Skeletal muscle tissue (tissue), 4 donors: ENCODE measurements around the gene USF2. TPM values are rescaled to one million over a fixed set of nuclear protein-coding genes. Genes with fewer than 3 reads are reported as not detected.

ENCODE experiments used
- H3K27ac ChIP-seq: one replicate; pipeline ENCODE4 v1.7.0; 2013; ENCODE audit warnings: mild to moderate bottlenecking, low read depth, low read length, inconsistent platforms
- H3K27me3 ChIP-seq, 3 donors: one replicate each; pipeline ENCODE4 v1.7.0; 2013; ENCODE audit warnings: low read length in 3 of 3; ENCODE audit not compliant: control insufficient read depth in 3 of 3, insufficient read depth in 3 of 3
- H3K36me3 ChIP-seq, 3 donors: one replicate each; pipeline ENCODE4 v1.7.0; 2013; ENCODE audit warnings: low read length in 3 of 3; ENCODE audit not compliant: control insufficient read depth in 3 of 3, insufficient read depth in 3 of 3
- H3K4me1 ChIP-seq, 3 donors: one replicate each; pipeline ENCODE4 v1.7.0; 2013; ENCODE audit warnings: low read length in 3 of 3, mild to moderate bottlenecking in 3 of 3; ENCODE audit not compliant: control insufficient read depth in 3 of 3, insufficient read depth in 3 of 3
- H3K4me3 ChIP-seq, 3 donors: one replicate each; pipeline ENCODE4 v1.7.0; 2013; ENCODE audit warnings: low read length in 3 of 3
- H3K9ac ChIP-seq, 3 donors: one replicate each; pipeline ENCODE4 v1.7.0; 2013; ENCODE audit warnings: low read length in 3 of 3, mild to moderate bottlenecking in 3 of 3, moderate library complexity in 2 of 3, low read depth in 1 of 3
- H3K9me3 ChIP-seq, 3 donors: one replicate each; pipeline ENCODE4 v1.7.0; 2013; ENCODE audit warnings: low read length in 3 of 3; ENCODE audit not compliant: control insufficient read depth in 3 of 3
- total RNA-seq: library from RNA; depleted of rRNA; stranded (reverse); fragments of >200 nt; gene quantifications from one replicate; pipeline ENCODE4 v1.2.3, GENCODE V29; 2014
- donor health status: Osteomylitis.

Gene USF2
- total RNA-seq, 1 donor from 2014 or later = 24.5 TPM

- H3K36me3 ChIP-seq = no peaks in the 10 kb centered on the region
- H3K27ac ChIP-seq = no peak overlapping the region
- peaks cover 0 to 6% (median 0%) of the 10 kb centered on the region in 3 donors for H3K27me3 ChIP-seq
- no peak overlapping the region for H3K4me3 ChIP-seq
- H3K4me1 ChIP-seq = no peaks in the 10 kb centered on the region
- no peak overlapping the region for H3K9ac ChIP-seq
- H3K9me3 ChIP-seq = peaks cover 0 to 5% (median 0%) of the 10 kb centered on the region in 3 donors
These were observed 27.3 kb upstream of the USF2 start for GRCh38 chr19:35241417-35241816.

GRCh38 chr19:35246466-35247092 is 22.2 kb upstream of the USF2 start:
- H3K36me3 ChIP-seq = no peaks in the 10 kb centered on the region
- peaks cover 2 to 17% (median 6%) of the 10 kb centered on the region in 3 donors for H3K4me1 ChIP-seq
- no peak overlapping the region for H3K9ac ChIP-seq
- H3K9me3 ChIP-seq = no peaks in the 10 kb centered on the region
- H3K27me3 ChIP-seq = peaks cover 29 to 44% (median 32%) of the 10 kb centered on the region in 3 donors
- no peak overlapping the region for H3K4me3 ChIP-seq
- H3K27ac ChIP-seq = no peak overlapping the region

DNA sequence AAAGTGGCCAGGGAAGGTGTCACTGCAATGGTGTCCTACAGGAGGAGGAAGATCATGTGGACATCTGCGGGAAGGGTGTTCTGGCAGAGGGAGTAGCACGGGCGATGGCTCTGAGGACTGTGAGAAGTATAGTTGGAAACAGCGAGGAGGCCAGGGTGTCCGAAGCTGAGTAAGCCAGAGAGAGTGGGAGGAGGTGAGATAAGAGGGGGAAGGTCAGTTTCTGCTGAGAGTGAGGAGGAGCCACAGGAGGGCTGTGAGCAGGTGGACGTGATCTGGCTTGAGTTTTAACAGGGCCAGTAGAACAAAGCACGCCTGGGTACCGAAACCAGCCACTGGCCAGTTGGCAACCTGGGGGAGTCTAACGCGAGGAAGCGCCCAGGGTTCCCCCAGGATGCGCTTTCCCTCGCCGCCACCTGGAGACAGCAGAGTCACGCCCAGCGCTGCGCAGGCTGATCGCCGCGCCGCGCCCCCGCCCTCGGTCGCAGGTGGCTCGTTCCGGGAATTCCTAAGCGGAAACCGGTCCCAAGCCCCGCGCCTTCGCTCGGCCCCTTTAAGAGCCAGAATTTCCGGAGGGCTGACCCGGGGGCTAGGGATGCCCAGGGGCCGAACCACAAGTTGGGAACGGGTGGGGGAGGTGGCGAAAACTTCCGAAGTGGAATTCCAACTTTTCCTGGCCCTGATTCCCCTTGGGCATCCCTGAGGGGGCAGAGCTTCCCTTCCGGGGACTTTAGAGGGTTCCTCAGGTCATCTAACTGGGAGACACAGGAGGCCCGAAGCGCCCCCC is 21.0 kb upstream of the USF2 start:
- peaks cover 29 to 44% (median 33%) of the 10 kb centered on the region in 3 donors for H3K27me3 ChIP-seq
- no peaks in the 10 kb centered on the region for H3K9me3 ChIP-seq
- H3K27ac ChIP-seq = no peak overlapping the region
- H3K4me1 ChIP-seq = peaks cover 2 to 17% (median 6%) of the 10 kb centered on the region in 3 donors
- H3K4me3 ChIP-seq = peak overlapping the region; percentile 14 to 58 (median 52)
- H3K36me3 ChIP-seq = no peaks in the 10 kb centered on the region
- peak overlapping the region in 2 of 3 donors; percentile 32 to 51 for H3K9ac ChIP-seq

- Histone ChIP-seq H3K4me3 (peak within 1 kb of the TSS; percentile 52 to 66 (median 58)), H3K27ac (no peak within 1 kb of the TSS), H3K9me3 (no peaks in the 10 kb centered on the region), H3K27me3 (peaks cover 32 to 42% (median 35%) of the 10 kb centered on the region in 3 donors), H3K9ac (peak within 1 kb of the TSS; percentile 16 to 51 (median 32)), H3K36me3 (no peaks in the 10 kb centered on the region), H3K4me1 (peaks cover 2 to 17% (median 6%) of the 10 kb centered on the region in 3 donors)
These were observed 20.2 kb upstream of the USF2 start, which contains the start of gene LSR for GRCh38 chr19:35248310-35249145. Gene LSR, plus strand, starts transcription at chr19:35249002. Its CDS starts 21 bp downstream, at chr19:35249023.

DNA sequence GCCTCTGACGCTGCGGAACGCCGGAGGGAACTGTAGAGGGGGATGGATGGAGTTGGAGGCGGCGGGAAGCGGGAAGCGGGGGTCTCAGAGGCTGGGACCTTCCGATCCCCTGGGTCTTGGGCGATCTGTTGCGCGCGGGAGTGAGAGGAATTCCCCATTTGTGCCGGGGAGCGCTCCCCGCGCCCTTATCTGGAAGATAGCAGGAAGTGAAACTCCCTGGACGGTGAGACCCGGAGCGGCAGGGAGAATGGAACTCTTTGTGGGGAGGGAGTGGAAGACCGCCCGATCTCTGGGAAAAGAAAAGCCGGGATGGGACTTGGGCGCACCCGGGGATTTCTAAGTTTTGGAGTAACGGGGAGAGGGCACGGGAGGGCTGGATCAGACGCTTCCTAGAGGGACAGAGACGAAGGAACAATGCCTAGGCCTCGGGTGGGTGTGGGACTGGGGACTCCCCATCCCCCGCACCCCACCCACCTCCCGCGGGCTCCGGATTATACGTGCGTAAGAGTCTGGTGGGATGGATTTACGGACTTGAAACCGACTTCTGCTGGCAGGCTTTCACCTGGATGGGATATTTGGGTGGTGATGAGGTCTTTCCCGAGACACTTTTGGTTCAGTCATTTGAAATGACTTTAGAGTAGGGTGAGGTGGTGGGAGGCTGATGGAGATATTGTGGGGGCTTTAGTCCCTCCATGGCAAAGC is 19.5 kb upstream of the USF2 start:
- peaks cover 37 to 42% (median 39%) of the 10 kb centered on the region in 3 donors for H3K27me3 ChIP-seq
- peak overlapping the region in 1 of 3 donors; percentile 16 for H3K9ac ChIP-seq
- no peaks in the 10 kb centered on the region for H3K9me3 ChIP-seq
- peak overlapping the region; percentile 52 to 58 (median 56) for H3K4me3 ChIP-seq
- H3K27ac ChIP-seq = no peak overlapping the region
- H3K4me1 ChIP-seq = peaks cover 2 to 17% (median 6%) of the 10 kb centered on the region in 3 donors
- H3K36me3 ChIP-seq = no peaks in the 10 kb centered on the region

DNA sequence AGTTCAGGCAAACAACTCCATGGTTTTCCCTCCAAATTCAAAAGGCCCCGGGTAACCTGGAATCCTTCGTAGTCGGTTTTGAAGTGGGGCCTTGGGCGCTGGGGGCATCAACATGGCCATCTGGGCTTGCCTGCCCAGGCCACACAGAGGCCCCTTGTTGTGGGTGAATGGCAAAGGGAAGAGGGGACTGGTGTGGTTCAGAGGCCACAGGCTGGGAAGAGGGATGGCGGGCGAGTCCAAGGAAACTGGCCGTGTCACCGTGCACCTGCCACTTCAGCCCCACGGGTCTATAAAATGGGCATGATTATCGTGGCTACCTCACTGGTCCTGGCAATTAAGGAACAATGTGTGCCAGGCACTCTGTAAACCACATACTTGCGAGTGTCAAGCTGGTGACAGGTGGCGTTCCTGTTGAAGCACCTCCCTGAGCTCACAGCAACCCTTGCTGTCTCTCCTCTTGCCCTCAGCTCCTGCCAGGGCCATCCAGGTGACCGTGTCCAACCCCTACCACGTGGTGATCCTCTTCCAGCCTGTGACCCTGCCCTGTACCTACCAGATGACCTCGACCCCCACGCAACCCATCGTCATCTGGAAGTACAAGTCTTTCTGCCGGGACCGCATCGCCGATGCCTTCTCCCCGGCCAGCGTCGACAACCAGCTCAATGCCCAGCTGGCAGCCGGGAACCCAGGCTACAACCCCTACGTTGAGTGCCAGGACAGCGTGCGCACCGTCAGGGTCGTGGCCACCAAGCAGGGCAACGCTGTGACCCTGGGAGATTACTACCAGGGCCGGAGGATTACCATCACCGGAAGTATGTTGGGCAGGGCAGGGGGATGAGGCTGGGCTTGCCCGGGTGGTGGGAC is 18.7 kb upstream of the USF2 start:
- Histone ChIP-seq H3K27me3 (peaks cover 41 to 46% (median 44%) of the 10 kb centered on the region in 3 donors), H3K9ac (no peak overlapping the region), H3K9me3 (no peaks in the 10 kb centered on the region), H3K36me3 (no peaks in the 10 kb centered on the region), H3K27ac (no peak overlapping the region), H3K4me1 (peaks cover 2 to 17% (median 6%) of the 10 kb centered on the region in 3 donors), H3K4me3 (no peak overlapping the region)

DNA sequence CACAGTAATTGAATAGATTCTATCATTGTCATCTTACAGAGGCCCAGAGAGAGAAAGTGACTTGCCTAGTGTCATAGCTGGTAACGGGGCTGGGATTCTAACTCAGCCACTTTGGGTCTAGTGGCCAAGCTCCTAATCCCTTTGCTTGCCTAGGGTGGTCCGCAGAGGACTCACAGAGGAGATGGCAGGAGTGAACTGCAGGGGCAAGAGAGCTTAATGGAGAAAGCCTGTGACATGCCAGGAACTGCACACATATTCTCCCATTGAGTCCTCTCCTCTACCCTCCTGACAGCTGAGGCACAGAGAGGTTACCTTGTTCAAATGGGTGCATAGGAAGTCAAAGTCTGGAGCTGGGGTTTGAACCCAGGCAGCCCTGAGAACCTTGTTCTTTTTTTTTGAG is 17.3 kb upstream of the USF2 start:
- H3K27me3 ChIP-seq = peaks cover 46 to 50% (median 46%) of the 10 kb centered on the region in 3 donors
- H3K4me1 ChIP-seq = peaks cover 2 to 17% (median 6%) of the 10 kb centered on the region in 3 donors
- H3K4me3 ChIP-seq = no peak overlapping the region
- no peaks in the 10 kb centered on the region for H3K9me3 ChIP-seq
- no peak overlapping the region for H3K27ac ChIP-seq
- H3K9ac ChIP-seq = no peak overlapping the region
- H3K36me3 ChIP-seq = no peaks in the 10 kb centered on the region

- peaks cover 35 to 51% (median 50%) of the 10 kb centered on the region in 3 donors for H3K27me3 ChIP-seq
- H3K27ac ChIP-seq = no peak overlapping the region
- no peaks in the 10 kb centered on the region for H3K9me3 ChIP-seq
- peak overlapping the region in 1 of 3 donors; percentile 8 for H3K9ac ChIP-seq
- H3K36me3 ChIP-seq = no peaks in the 10 kb centered on the region
- no peak overlapping the region for H3K4me3 ChIP-seq
- peaks cover 2 to 9% (median 4%) of the 10 kb centered on the region in 3 donors for H3K4me1 ChIP-seq
These were observed 15.2 kb upstream of the USF2 start for GRCh38 chr19:35253316-35254286.
